H1 (cell line): ENCODE measurements around the gene CLINT1. TPM values are rescaled to one million over a fixed set of nuclear protein-coding genes. Genes with fewer than 3 reads are reported as not detected.
A peak's percentile ranks its signal among the peaks of the same experiment; 100 is the strongest.

ENCODE experiments used
- CTCF ChIA-PET: fragments of 300-600 bp; sonication (Branson Sonifier 250); formaldehyde crosslinking; loops from one replicate; lab custom pipeline; 2021; ENCODE audit not compliant: partially characterized antibody; lab: Charles Lee
- POLR2A ChIA-PET: fragments of 300-600 bp; sonication (Branson Sonifier 250); formaldehyde crosslinking; loops from one replicate; lab custom pipeline; 2021; ENCODE audit warnings: inconsistent platforms; ENCODE audit not compliant: partially characterized antibody; lab: Charles Lee
- DNase-seq, 2 experiments: peaks; one replicate each; pipeline versions ENCODE4 v3.0.0 to v3.0.0-alpha.2; 2010 to 2022; ENCODE audit warnings: low spot score in 2 of 2, low read depth in 1 of 2, mixed read lengths in 1 of 2
- FAIRE-seq: peaks from 2 replicates; lab custom pipeline; 2011; peaks lifted over from hg19 to GRCh38; lab: Jason Lieb, UNC
- H2AFZ ChIP-seq: 2 replicates; pipeline ENCODE4 v1.8.1; 2012; ENCODE audit warnings: low read length, inconsistent platforms
- H2AK5ac ChIP-seq: 2 replicates; pipeline ENCODE4 v1.6.1; 2013; ENCODE audit warnings: low read depth, low read length
- H2BK120ac ChIP-seq: replicated peaks from 2 replicates; pipeline ENCODE3; 2013; ENCODE audit warnings: low read depth, low read length, inconsistent platforms
- H2BK12ac ChIP-seq: 2 replicates; pipeline ENCODE4 v1.6.1; 2013; ENCODE audit warnings: low read depth, low read length
- H2BK15ac ChIP-seq: 2 replicates; pipeline ENCODE4 v1.6.1; 2013; ENCODE audit warnings: low read length
- H2BK20ac ChIP-seq: 2 replicates; pipeline ENCODE4 v1.6.1; 2013; ENCODE audit warnings: low read length
- H2BK5ac ChIP-seq: 2 replicates; pipeline ENCODE4 v1.6.1; 2013; ENCODE audit warnings: low read depth, low read length
- H3K14ac ChIP-seq: 2 replicates; pipeline ENCODE4 v1.6.1; 2013; ENCODE audit warnings: inconsistent platforms; ENCODE audit not compliant: insufficient read length
- H3K18ac ChIP-seq: 2 replicates; pipeline ENCODE4 v1.6.1; 2013; ENCODE audit warnings: low read length; ENCODE audit errors: extremely low read depth
- H3K23ac ChIP-seq: 2 replicates; pipeline ENCODE4 v1.6.1; 2013; ENCODE audit warnings: inconsistent platforms; ENCODE audit not compliant: insufficient read length
- H3K23me2 ChIP-seq: 2 replicates; pipeline ENCODE4 v1.6.1; 2013; ENCODE audit warnings: low read depth, low read length
- H3K27ac ChIP-seq: 2 replicates; pipeline ENCODE4 v1.6.1; 2011; ENCODE audit warnings: low read depth, low read length, inconsistent platforms
- H3K27me3 ChIP-seq, 4 experiments: replicated peaks in 1 of 4; 1 replicate in 1 of 4; 2 replicates in 3 of 4; pipeline versions ENCODE4 v1.6.1 to v1.8.1; 2011 to 2013; ENCODE audit warnings: low read length in 3 of 4, mild to moderate bottlenecking in 3 of 4, inconsistent platforms in 2 of 4, mixed read lengths in 2 of 4, moderate library complexity in 1 of 4; ENCODE audit not compliant: control insufficient read depth in 3 of 4, insufficient read depth in 3 of 4; ENCODE audit errors: extremely low read depth in 1 of 4
- H3K36me3 ChIP-seq, 4 experiments: 2 replicates each; pipeline versions ENCODE4 v1.6.1 to v1.8.1; 2011 to 2013; ENCODE audit warnings: mild to moderate bottlenecking in 4 of 4, low read length in 3 of 4, moderate library complexity in 2 of 4, control low read depth in 1 of 4, inconsistent platforms in 1 of 4; ENCODE audit not compliant: insufficient read depth in 4 of 4, control insufficient read depth in 2 of 4
- H3K4ac ChIP-seq: replicated peaks from 2 replicates; pipeline ENCODE3; 2013; ENCODE audit warnings: low read length, low read depth, mixed read lengths, inconsistent platforms; ENCODE audit not compliant: insufficient read length
- H3K4me1 ChIP-seq, 4 experiments: replicated peaks in 1 of 4; 1 replicate in 1 of 4; 2 replicates in 3 of 4; pipeline versions ENCODE4 v1.6.1 to v1.8.1; 2011 to 2013; ENCODE audit warnings: low read length in 3 of 4, inconsistent platforms in 2 of 4, mixed read lengths in 1 of 4; ENCODE audit not compliant: insufficient read depth in 4 of 4, control insufficient read depth in 3 of 4
- H3K4me2 ChIP-seq, 2 experiments: 2 replicates each; pipeline versions ENCODE4 v1.6.1 to v1.8.1; 2011 to 2013; ENCODE audit warnings: low read depth in 2 of 2, low read length in 2 of 2, control low read depth in 1 of 2, inconsistent platforms in 1 of 2, mild to moderate bottlenecking in 1 of 2; ENCODE audit not compliant: insufficient read depth in 1 of 2
- H3K4me3 ChIP-seq, 4 experiments: fragments of 200-600, 300-600 bp in 1 of 4; sonication (generic), shearing (Covaris generic), sonication (Bioruptor Twin) in 1 of 4; 2 replicates each; pipeline versions ENCODE4 v1.5.1 to v1.8.1; 2011 to 2016; ENCODE audit warnings: low read length in 4 of 4, low read depth in 3 of 4, control low read depth in 2 of 4, inconsistent platforms in 2 of 4, mild to moderate bottlenecking in 2 of 4, mixed read lengths in 1 of 4, moderate library complexity in 1 of 4; ENCODE audit not compliant: insufficient read depth in 2 of 4; ENCODE audit errors: extremely low read depth in 1 of 4
- H3K56ac ChIP-seq: replicated peaks from 2 replicates; pipeline ENCODE3; 2013; ENCODE audit warnings: low read depth, mild to moderate bottlenecking, mixed read lengths, low read length, inconsistent platforms; ENCODE audit not compliant: insufficient read length
- H3K79me1 ChIP-seq: 2 replicates; pipeline ENCODE4 v1.6.1; 2013; ENCODE audit warnings: low read depth, low read length, control low read depth
- H3K79me2 ChIP-seq, 2 experiments: 2 replicates each; pipeline versions ENCODE4 v1.6.1 to v1.8.1; 2012 to 2013; ENCODE audit warnings: low read length in 2 of 2, mild to moderate bottlenecking in 2 of 2, inconsistent platforms in 1 of 2; ENCODE audit not compliant: insufficient read depth in 2 of 2, control insufficient read depth in 1 of 2
- H3K9ac ChIP-seq, 4 experiments: replicated peaks in 1 of 4; 1 replicate in 1 of 4; 2 replicates in 3 of 4; pipeline versions ENCODE4 v1.6.1 to v1.8.1; 2011 to 2013; ENCODE audit warnings: low read depth in 3 of 4, low read length in 3 of 4, control low read depth in 2 of 4, mild to moderate bottlenecking in 2 of 4, moderate library complexity in 2 of 4, inconsistent platforms in 1 of 4; ENCODE audit errors: extremely low read depth in 1 of 4
- H3K9me3 ChIP-seq, 2 experiments: 2 replicates each; pipeline versions ENCODE4 v1.6.1 to v1.8.1; 2012 to 2013; ENCODE audit warnings: mild to moderate bottlenecking in 2 of 2, moderate library complexity in 2 of 2, control low read depth in 1 of 2, inconsistent platforms in 1 of 2, low read depth in 1 of 2, low read length in 1 of 2, mixed read lengths in 1 of 2; ENCODE audit not compliant: insufficient read depth in 2 of 2
- H4K20me1 ChIP-seq, 2 experiments: replicated peaks in 1 of 2; 2 replicates each; pipeline versions ENCODE3 to v1.8.1; 2011 to 2013; ENCODE audit warnings: inconsistent platforms in 2 of 2, low read length in 2 of 2, mild to moderate bottlenecking in 1 of 2; ENCODE audit not compliant: insufficient read depth in 2 of 2, control insufficient read depth in 1 of 2
- H4K5ac ChIP-seq: 2 replicates; pipeline ENCODE4 v1.6.1; 2013; ENCODE audit warnings: low read length, low read depth, mixed read lengths, inconsistent platforms; ENCODE audit not compliant: insufficient read length
- H4K8ac ChIP-seq: 2 replicates; pipeline ENCODE4 v1.8.0; 2013; ENCODE audit warnings: mild to moderate bottlenecking, moderate library complexity, low read length, inconsistent platforms; ENCODE audit not compliant: insufficient read depth; ENCODE audit errors: extremely low read depth
- H4K91ac ChIP-seq: replicated peaks from 2 replicates; pipeline ENCODE3; 2013; ENCODE audit warnings: low read length, mixed read lengths, inconsistent platforms; ENCODE audit not compliant: insufficient read length
- JUN ChIP-seq: IDR thresholded peaks from 2 replicates; pipeline ENCODE4 v1.6.1; 2011; ENCODE audit warnings: low read depth, mild to moderate bottlenecking, improper control_type of control experiment, low read length
- RAD21 ChIP-seq, 2 experiments: IDR thresholded peaks in 1 of 2; conservative IDR thresholded peaks in 1 of 2; 2 replicates each; pipeline ENCODE4 v1.6.1; 2011; ENCODE audit warnings: low read depth in 2 of 2, low read length in 2 of 2, improper control_type of control experiment in 1 of 2, inconsistent platforms in 1 of 2, mild to moderate bottlenecking in 1 of 2, moderate library complexity in 1 of 2
- WGBS, 2 experiments: shearing (Covaris generic) in 1 of 2; methylation state at CpG; one replicate each; pipeline versions ENCODE4 v1.1.6 to v1.1.7; 2013 to 2015; ENCODE audit warnings: low lambda C conversion rate in 2 of 2, mixed read lengths in 2 of 2, inconsistent platforms in 1 of 2, low coverage in 1 of 2, missing lambda C conversion rate in 1 of 2; ENCODE audit not compliant: insufficient replicate concordance in 2 of 2, insufficient coverage in 1 of 2, insufficient read length in 1 of 2; ENCODE audit errors: extremely low coverage in 1 of 2, missing lambda C conversion rate in 1 of 2; 5-methylcytosine and 5-hydroxymethylcytosine counted together
- polyA plus RNA-seq, 7 experiments: library from polyadenylated mRNA; depleted of rRNA in 3 of 7; stranded (reverse) in 5 of 7; unstranded in 2 of 7; fragments of >200 nt in 5 of 7; fragments of 200-250 nt in 2 of 7; gene quantifications; 1 replicate in 5 of 7; 2 replicates in 1 of 7; 4 replicates in 1 of 7; pipeline versions ENCODE4 v1.2.1 to v1.2.3, GENCODE V29; 2011 to 2013; ENCODE audit warnings: missing spikeins in 2 of 7, mixed read lengths in 2 of 7
- total RNA-seq: library from RNA; stranded (reverse); fragmentation: NEBNext Ultra II Directional; extraction: Animal tissue kit (Norgen Biotek cat#: 25700); gene quantifications from 2 replicates; pipeline ENCODE4 v1.2.1, GENCODE V29; 2021

CLINT1 gene
- total and polyA plus RNA-seq, 2 of the 8 experiments (the other 6 are each of a cell fraction or from before 2014, with no cell fraction given), result 85.9 to 140 TPM

DNA sequence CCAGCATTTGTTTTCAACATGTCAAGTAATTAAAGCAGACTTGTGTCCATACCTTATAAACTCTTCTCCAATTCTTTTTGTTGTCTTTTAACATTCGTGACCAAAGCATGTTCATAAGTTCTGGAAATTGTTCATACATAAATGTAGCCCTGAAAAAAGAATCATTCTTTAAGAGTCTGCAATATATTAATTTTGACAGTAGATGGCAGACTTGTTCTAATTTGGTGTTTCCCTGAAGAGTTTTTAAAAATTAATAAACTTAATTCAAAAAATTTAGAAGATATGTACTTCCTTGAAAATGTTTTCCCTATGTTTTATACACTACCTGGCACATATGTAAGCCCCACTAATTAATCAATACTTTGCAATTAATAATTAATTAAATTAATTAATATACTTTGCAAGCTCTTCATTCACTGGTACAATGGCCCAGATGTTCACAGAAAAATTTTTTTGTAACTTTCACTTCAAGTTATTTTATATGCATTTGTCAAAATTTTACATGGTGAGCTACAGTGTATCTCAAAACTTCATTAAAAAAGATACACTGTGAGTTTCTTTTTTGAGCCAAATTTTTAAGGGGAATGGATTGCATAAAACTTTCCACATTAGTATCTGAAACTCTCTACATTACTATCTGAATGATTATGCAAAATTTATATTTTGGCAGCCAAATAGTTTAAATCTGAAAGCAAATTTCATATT lies 42.1 kb downstream of the CLINT1 start:
- no peaks in the 10 kb centered on the region; a peak in 1 of 7 replicates for H3K4me1 ChIP-seq
- no peak overlapping the region for H2BK120ac ChIP-seq
- ChIA-PET POLR2A (interaction anchor here (0.8 kb wide), 1 partner anchor 39 kb away, joined by 3 read pairs; no protein-coding TSS in a partner anchor), CTCF (interaction anchor here (0.7 to 4.4 kb wide), 30 partner anchors 8 to 327 kb away, joined by 3 to 63 read pairs (median 4); no protein-coding TSS in a partner anchor)
- no peak overlapping the region for H2BK15ac ChIP-seq
- H3K4me2 ChIP-seq, result no peak overlapping the region
- TF ChIP-seq JUN, result no peak
- TF ChIP-seq RAD21 (IDR thresholded peaks at IDR 0.05 in 1 of 2, conservative IDR thresholded peaks at IDR 0.05 in 1 of 2; ENCODE audit: low read depth in 2 of 2, low read length in 2 of 2), result peak in 1 of 2 experiments; percentile 40; a peak in 3 of 4 replicates
- FAIRE-seq (no peak), DNase-seq (no peak)
- no peak overlapping the region for H3K14ac ChIP-seq
- peaks cover 0 to 4% of the 10 kb centered on the region in 2 experiments for H4K20me1 ChIP-seq
- H3K27ac ChIP-seq, result no peak overlapping the region
- H3K4me3 ChIP-seq, result no peak overlapping the region
- H3K9ac ChIP-seq, result no peak overlapping the region
- H2BK20ac ChIP-seq, result no peak overlapping the region
- H3K23ac ChIP-seq, result no peak overlapping the region
- peaks cover 0 to 49% of the 10 kb centered on the region in 2 experiments; a peak in 2 of 4 replicates for H3K79me2 ChIP-seq
- no peak overlapping the region for H2AFZ ChIP-seq
- H4K8ac ChIP-seq, result no peak overlapping the region
- WGBS, 2 experiments, result 74% methylated on average over 1 of the region's 1 CpG; no CpG with 5 or more reads in 1 of the 2 experiments
- no peak overlapping the region for H4K5ac ChIP-seq
- no peaks in the 10 kb centered on the region for H3K27me3 ChIP-seq
- H3K9me3 ChIP-seq, result no peaks in the 10 kb centered on the region
- H2BK5ac ChIP-seq, result no peak overlapping the region
- H3K79me1 ChIP-seq, result no peaks in the 10 kb centered on the region
- no peak overlapping the region for H3K4ac ChIP-seq
- no peaks in the 10 kb centered on the region for H3K23me2 ChIP-seq
- H2BK12ac ChIP-seq, result no peak overlapping the region
- no peak overlapping the region for H3K18ac ChIP-seq
- H2AK5ac ChIP-seq, result no peak overlapping the region
- no peak overlapping the region for H3K56ac ChIP-seq
- peaks cover 0 to 34% (median 16%) of the 10 kb centered on the region in 4 experiments; a peak in 6 of 8 replicates for H3K36me3 ChIP-seq
- no peak overlapping the region for H4K91ac ChIP-seq
